ENCODE data around the gene SHB.

The SHB gene

DNA sequence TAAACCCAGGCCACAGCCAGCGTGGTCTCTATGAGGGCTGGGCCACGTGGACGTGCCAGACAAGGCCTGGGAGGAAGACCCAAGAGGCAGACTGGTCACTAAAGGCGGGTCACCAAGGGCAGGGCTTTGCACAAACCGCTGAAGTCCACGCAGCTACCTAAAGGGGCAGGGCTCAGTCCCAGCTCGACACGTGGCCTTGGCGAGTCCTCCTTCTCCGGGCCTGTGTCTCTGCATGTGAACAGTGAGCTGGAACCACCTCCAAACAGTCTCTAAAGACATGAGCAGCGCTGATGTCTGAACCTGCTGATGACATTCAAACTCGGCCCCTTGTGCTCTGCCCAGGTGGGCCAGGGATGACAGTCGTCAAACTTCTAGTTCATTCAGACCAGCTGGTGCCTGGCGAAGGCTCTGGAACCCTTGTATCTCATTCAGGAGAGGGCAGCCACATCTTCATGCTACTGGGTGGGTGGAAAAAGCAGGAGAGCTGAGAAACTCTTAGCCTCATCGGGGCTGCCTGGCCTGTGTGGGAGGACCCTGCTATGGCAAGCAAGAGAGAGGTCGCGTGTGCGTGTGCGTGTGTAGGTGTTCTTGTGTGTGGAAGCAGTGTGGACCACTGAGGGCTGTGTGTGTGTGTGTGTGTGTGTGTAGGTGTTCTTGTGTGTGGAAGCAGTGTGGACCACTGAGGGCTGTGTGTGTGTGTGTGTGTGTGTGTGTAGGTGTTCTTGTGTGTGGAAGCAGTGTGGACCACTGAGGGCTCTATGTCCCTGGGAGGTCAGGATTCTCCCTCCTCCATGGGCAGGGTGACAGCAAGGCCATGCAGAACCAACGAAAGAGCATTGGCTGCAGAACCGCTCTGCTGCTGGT, 151.0 kb downstream of the SHB start:
- peak; percentile 10 to 59 for DNase-seq
- no peaks in the 10 kb centered on the region for H3K27me3 ChIP-seq

DNA sequence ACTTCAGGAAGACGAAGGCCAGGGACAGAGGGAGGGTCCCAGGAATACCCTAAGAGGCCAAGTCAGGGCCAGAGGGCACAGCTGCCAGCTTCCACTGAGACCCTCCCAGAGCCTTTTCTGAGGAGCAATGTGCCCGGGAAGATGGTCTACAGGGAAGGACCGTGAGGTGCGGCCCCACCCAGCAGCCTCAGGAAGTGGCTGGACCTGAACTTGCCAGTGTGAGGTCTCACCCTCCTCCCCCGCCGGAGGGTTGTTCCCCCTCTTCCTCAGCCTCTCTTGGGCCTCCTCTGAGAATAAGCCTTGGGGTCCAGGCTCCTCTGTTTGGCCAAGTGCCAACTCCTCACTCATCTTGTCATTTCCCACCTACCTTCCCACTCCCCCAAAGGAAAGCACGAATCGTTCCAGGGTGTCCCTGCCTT, 151.7 kb downstream of the SHB start:
- DNase-seq, result peak in 1 of 2 donors; percentile 61
- Histone ChIP-seq H3K4me1 (peaks cover 0 to 4% (median 0%) of the 10 kb centered on the region in 4 donors), H3K9me3 (no peaks in the 10 kb centered on the region), H3K27me3 (no peaks in the 10 kb centered on the region), H3K4me3 (no peak overlapping the region), H3K36me3 (peaks cover 0 to 38% (median 24%) of the 10 kb centered on the region in 3 donors), H3K27ac (no peak overlapping the region)
- TF ChIP-seq, protein P1, sequence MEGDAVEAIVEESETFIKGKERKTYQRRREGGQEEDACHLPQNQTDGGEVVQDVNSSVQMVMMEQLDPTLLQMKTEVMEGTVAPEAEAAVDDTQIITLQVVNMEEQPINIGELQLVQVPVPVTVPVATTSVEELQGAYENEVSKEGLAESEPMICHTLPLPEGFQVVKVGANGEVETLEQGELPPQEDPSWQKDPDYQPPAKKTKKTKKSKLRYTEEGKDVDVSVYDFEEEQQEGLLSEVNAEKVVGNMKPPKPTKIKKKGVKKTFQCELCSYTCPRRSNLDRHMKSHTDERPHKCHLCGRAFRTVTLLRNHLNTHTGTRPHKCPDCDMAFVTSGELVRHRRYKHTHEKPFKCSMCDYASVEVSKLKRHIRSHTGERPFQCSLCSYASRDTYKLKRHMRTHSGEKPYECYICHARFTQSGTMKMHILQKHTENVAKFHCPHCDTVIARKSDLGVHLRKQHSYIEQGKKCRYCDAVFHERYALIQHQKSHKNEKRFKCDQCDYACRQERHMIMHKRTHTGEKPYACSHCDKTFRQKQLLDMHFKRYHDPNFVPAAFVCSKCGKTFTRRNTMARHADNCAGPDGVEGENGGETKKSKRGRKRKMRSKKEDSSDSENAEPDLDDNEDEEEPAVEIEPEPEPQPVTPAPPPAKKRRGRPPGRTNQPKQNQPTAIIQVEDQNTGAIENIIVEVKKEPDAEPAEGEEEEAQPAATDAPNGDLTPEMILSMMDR (IDR thresholded peaks at IDR 0.05), result no peak
- intact Hi-C loops (cut with DNase I; ENCODE audit: low total_unique reads), result no loop called here

More for the DNA sequence above, 151.0 kb downstream of the SHB start:
- TF ChIP-seq, protein P1 (IDR thresholded peaks at IDR 0.05), result no peak
- intact Hi-C loops (cut with DNase I; ENCODE audit: low total_unique reads), result no loop called here
- peaks cover 0 to 4% (median 0%) of the 10 kb centered on the region in 4 donors for H3K4me1 ChIP-seq
- H3K9me3 ChIP-seq, result no peaks in the 10 kb centered on the region
- no peak overlapping the region for H3K27ac ChIP-seq
- no peak overlapping the region for H3K4me3 ChIP-seq
- H3K36me3 ChIP-seq, result peaks cover 0 to 38% (median 24%) of the 10 kb centered on the region in 3 donors

DNA sequence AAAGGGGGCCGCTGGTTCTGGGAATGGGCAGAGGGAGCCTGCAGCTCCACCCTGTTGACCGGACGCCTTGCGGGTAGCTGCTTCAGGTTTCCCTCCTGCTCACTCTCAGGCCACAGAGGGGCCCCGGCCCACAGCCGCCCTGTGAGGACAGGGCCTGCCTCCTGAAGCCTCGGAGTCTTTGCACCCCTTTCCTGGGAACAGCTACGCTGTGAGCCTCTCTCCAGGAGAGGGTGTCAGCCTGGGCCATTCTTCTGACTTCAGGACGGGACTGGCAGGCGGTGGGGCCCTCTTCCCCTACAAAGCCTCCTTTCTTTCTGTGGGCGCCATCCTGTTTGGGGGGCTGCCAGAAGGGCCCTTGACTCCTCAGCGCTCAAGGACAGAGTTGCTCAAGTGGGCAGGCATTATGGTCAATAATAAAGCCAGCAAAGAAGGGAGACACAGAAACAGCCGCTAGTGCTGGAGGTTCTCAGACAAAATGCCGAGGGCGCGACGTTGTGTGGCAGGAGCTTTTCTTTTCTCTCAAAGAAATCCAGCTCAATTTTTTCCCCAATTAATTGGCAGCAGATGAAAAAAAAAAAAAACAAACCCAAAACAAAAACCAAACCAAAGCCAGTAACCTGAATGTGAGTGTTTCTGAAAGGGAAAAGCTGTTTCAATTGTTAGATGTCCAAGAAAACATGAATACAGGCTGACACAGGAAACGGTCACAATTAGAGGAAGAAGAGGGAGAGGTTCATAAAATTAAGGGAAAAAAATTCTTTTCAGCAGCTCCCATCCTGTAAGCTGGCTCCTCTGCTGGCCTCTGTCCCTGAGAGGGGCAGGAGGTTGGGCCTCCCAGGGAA, 152.3 kb downstream of the SHB start:
- H3K4me3 ChIP-seq, result no peak overlapping the region
- TF ChIP-seq, protein P1 (IDR thresholded peaks at IDR 0.05), result no peak
- peaks cover 0 to 1% (median 0%) of the 10 kb centered on the region in 4 donors for H3K4me1 ChIP-seq
- H3K27me3 ChIP-seq, result no peaks in the 10 kb centered on the region
- no peak overlapping the region for H3K27ac ChIP-seq
- DNase-seq, result peak in 1 of 2 donors; percentile 55
- H3K9me3 ChIP-seq, result no peaks in the 10 kb centered on the region
- intact Hi-C loops (cut with DNase I; ENCODE audit: low total_unique reads), result no loop called here
- H3K36me3 ChIP-seq, result peaks cover 0 to 34% (median 20%) of the 10 kb centered on the region in 3 donors

DNA sequence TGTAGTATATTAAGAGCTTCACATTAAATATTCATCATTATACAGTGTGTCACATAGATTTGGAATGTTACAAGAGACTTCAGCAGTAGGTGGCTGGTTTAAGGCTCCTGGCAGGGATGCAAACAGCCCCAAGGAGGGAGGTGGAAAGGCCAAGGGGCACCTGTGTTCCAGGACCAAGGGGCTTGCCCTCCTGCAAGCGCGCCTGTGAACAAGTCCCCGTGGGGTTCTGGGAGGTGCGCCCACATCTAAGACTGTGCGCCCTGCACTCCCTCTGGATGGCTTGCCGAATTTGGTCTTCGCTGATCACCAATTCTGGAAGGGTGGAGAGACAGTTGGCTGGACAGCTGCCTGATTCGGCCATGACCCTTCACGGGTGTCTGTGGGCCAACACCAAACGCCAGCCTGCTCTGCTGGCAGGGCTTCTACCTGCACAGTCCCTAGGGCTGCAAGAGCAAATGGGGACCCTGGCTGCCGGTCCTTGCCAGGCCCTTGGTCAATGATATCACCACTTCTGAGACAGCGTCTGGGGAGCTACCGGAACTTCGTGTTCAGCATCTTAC, 153.0 kb downstream of the SHB start:
- no peaks in the 10 kb centered on the region for H3K9me3 ChIP-seq
- H3K36me3 ChIP-seq, result peaks cover 0 to 28% (median 18%) of the 10 kb centered on the region in 3 donors
- no peak overlapping the region for H3K4me3 ChIP-seq
- no peak overlapping the region for H3K27ac ChIP-seq
- intact Hi-C loops (cut with DNase I; ENCODE audit: low total_unique reads), result loop anchor here (2.0 kb wide), 1 partner anchor 241 kb away; no protein-coding TSS in a partner anchor
- H3K4me1 ChIP-seq, result no peaks in the 10 kb centered on the region
- no peaks in the 10 kb centered on the region for H3K27me3 ChIP-seq
- TF ChIP-seq, protein P1 (IDR thresholded peaks at IDR 0.05), result no peak
- DNase-seq, result peak in 1 of 2 donors; percentile 59

DNA sequence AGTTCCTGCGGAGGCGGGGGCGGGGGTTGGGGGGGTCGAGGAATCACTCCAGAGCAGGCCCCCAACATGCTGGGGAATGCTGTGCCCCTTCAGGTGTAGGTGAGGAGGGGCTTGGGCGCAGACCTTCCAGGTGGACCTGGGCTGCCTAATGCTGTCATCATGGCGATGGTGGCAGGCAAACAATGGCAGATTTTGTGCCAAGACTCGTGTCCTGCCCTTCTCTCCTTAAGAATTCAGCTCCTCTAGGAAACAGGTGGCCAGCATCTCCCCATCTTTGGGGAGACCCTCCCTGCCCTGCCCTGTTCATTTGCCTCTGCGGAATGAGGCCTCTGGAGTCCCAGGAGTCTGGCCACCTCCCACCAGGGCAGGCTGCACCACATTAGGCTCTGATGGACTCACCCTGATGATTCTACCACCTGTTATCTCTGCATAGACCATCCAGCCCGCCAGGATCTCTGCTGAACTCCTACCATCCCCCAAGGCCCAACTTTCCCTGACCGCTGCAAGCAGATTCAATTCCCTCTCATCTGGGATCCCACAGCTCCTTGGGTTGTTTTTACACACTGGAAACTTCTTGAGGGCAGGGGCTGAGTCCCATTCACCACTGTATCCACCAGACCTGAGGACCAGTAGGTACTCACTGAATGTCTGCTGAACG, 154.2 kb downstream of the SHB start:
- peak in 1 of 2 donors; percentile 62 for DNase-seq
- intact Hi-C loops (cut with DNase I; ENCODE audit: low total_unique reads), result loop anchor here (2.0 to 5.0 kb wide), 2 partner anchors 177 to 242 kb away; no protein-coding TSS in a partner anchor
- Histone ChIP-seq H3K27ac (no peak overlapping the region), H3K4me1 (no peaks in the 10 kb centered on the region), H3K36me3 (peaks cover 0 to 27% (median 18%) of the 10 kb centered on the region in 3 donors), H3K27me3 (no peaks in the 10 kb centered on the region), H3K4me3 (no peak overlapping the region), H3K9me3 (no peaks in the 10 kb centered on the region)
- TF ChIP-seq, protein P1 (IDR thresholded peaks at IDR 0.05), result no peak
